Left forelimb (tissue), 1 donor: Measurements from ENCODE around the gene CCDC68.
"Not testable (repeated sequence)": the region's sequence is repeated elsewhere in the genome, so short reads cannot be mapped to it uniquely, and the experiment has no call there.

Experiments used
- DNase-seq: peaks from one replicate; pipeline ENCODE4 v3.0.0-alpha.2; 2018; ENCODE audit warnings: low spot score

Gene CCDC68

GRCh38 chr18:54875063-54875462, 84.2 kb downstream of the CCDC68 start:
- DNase-seq, result no peak

- DNase-seq, result no peak
Measured at GRCh38 chr18:54873884-54874255, 85.4 kb downstream of the CCDC68 start.

GRCh38 chr18:54872681-54873080, 86.6 kb downstream of the CCDC68 start:
- DNase-seq, result no peak

- DNase-seq, result no peak
Measured at GRCh38 chr18:54871231-54871630, 88.0 kb downstream of the CCDC68 start.

- DNase-seq, result no peak
Measured at GRCh38 chr18:54867131-54867530, 92.1 kb downstream of the CCDC68 start.

- no peak for DNase-seq
Measured at GRCh38 chr18:54860941-54861340, 98.3 kb downstream of the CCDC68 start.

- DNase-seq, result no peak
Measured at GRCh38 chr18:54859667-54860421, 99.4 kb downstream of the CCDC68 start.

GRCh38 chr18:54857499-54857898, 101.8 kb downstream of the CCDC68 start:
- no peak for DNase-seq

- DNase-seq, result no peak
Measured at GRCh38 chr18:54856105-54856646, 103.1 kb downstream of the CCDC68 start.

GRCh38 chr18:54855050-54855449, 104.2 kb downstream of the CCDC68 start:
- DNase-seq, result not testable (repeated sequence)

- DNase-seq, result no peak
Measured at GRCh38 chr18:54852780-54853675, 106.2 kb downstream of the CCDC68 start.
